GM21528 (cell line): ENCODE data around the gene ZBTB16.

Experiments used
- ATAC-seq: cut with Tn5 transposase; IDR thresholded peaks from one replicate; pipeline ENCODE4 v1.9.1; 2021; ENCODE audit warnings: mild to moderate bottlenecking, moderate library complexity; ENCODE audit not compliant: unreplicated experiment, low FRiP score

ZBTB16 gene

DNA sequence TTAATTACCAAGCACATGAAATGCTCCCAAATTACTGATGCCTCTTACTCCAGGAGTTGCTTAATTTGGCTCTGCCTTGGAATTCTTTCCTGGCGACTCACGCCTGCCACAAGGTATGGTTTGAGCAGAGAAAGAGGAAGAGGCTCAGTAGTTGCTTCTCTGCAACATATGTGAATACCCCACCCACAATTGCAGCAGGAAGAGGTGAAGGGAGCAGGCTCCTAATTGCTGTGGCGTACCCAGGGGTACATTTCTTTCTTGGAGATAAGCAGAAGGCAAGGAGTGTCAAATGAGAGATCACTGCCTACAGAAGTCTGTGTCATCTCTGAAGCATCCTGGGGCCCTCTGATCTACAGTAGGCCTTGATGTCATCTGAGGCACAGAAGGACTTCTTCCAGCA lies 226.1 kb downstream of the ZBTB16 start:
- ATAC-seq: no peak

DNA sequence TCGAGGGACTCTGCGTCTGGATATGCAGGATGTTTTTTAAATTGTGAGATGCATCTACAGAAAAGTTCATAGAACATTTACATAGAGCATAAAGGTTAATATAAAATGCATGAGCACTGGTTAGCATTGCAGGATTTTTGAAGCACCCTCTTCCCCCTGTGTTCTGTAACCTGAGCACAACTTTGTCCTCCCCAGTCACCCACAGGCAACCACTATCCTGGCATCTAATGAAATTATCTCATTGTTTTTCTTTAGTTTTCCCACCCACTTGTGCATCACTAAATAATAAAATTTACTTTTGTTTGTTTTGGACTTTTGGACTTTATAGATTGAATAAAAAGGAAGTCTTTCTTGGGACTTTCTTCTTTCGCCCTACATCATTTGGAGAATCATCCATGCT lies 226.7 kb downstream of the ZBTB16 start:
- ATAC-seq: no peak

DNA sequence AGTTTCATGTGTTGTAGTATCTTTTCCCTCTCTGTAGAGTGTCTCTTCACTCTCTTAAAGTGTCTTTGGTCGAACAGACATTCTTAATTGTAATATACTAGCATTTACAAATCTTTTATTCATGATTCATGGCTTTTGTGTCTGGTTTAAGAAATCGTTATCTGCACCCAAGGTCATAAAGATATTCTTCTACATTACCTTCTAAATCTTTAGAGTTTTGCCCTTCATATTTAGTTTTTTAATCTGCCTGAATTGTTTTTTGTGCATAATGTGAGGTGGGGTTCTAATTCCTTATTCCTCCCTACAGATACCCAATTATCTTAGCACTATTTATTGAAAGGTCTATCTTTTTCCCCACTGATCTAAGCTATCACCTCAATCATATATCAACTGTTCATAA lies 227.6 kb downstream of the ZBTB16 start:
- no peak for ATAC-seq

DNA sequence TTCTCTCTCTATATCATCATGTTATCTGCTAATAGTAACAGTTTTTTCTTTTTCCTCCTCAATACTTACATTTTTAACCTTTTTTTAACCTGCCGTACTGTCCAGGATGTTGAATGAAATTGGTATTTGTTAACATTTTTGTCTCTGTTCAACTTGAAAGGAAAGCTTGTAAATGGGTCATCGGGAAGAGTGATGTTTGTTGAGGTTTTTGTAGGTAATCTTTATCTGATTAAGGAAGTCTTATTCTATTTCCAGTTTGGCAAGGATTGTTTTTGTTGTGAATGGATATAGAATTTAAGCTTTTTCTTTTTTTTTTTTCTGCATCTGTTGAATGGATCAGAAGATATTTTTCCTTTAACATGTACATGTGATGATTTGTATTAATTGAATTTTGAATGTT lies 228.6 kb downstream of the ZBTB16 start:
- ATAC-seq: no peak

DNA sequence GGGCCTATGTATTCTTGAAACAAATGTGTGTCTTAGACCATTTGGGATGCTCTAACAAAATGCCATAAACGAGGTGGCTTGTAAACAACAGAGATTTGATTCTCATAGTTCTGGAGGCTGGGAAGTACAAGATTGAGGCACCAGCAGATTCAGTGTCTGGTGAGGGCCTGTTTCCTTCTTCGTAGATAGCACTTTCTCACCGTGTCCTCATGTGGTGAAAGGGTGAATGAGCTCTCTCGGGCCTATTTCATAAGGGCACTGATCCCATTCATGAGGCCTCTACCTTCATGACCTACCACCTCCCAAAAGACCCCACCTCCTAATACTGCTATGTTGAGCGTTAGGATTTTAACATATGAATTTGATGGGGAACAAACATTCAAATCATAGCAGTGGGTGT lies 230.3 kb downstream of the ZBTB16 start:
- no peak for ATAC-seq

DNA sequence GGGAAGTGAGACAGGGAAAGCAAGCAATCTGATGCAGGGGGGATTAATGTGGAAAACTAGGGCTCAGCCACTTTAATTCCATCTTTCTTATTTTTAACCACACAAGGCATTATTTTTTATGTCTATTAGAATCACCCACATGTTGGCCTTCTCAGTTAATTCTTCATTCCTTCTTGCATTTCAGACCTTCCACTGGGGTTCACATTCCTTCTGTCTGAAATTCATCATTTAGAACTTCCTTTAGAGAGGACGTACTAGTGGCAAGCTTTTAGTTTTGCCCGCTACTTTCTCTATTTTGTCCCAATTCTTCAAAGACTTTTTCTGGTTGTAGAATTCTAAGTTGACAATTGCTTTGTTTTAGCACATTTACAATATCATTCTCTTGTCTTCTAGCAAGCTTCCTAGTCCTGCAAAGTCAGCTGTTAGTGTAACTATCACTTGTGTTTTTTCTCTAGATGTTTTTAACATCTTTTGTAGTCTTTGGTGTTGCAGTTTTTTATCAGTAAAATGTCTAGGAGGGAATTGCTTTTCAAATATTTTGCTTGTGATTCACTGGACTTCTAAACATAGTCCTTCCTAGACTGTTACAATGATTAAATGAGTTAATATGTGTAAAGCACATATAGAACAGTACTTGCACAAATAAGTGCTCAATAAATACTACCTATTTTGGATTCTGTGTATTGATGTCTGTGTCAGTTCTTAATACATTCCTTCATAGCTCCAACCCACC lies 231.2 kb downstream of the ZBTB16 start:
- ATAC-seq: no peak

DNA sequence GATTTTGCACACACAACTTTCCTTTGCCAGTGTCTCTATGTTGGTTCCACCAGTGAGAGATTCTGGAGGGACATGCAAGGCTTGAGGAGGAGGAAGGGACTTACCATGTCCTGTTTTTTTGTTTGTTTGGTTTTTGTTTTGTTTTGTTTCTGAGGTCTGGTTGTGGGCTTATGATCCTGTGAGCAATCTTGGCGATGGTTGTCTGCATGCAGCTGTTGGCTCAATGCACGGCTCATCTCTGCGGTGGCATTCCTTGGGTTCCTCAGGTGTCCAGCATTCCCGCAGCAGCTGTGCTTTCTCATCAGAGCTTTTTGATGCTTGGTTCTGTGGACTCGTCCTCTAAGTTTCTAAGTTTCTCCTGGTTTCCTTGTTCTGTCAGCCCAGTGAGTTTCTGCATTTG lies 231.9 kb downstream of the ZBTB16 start:
- ATAC-seq: no peak

DNA sequence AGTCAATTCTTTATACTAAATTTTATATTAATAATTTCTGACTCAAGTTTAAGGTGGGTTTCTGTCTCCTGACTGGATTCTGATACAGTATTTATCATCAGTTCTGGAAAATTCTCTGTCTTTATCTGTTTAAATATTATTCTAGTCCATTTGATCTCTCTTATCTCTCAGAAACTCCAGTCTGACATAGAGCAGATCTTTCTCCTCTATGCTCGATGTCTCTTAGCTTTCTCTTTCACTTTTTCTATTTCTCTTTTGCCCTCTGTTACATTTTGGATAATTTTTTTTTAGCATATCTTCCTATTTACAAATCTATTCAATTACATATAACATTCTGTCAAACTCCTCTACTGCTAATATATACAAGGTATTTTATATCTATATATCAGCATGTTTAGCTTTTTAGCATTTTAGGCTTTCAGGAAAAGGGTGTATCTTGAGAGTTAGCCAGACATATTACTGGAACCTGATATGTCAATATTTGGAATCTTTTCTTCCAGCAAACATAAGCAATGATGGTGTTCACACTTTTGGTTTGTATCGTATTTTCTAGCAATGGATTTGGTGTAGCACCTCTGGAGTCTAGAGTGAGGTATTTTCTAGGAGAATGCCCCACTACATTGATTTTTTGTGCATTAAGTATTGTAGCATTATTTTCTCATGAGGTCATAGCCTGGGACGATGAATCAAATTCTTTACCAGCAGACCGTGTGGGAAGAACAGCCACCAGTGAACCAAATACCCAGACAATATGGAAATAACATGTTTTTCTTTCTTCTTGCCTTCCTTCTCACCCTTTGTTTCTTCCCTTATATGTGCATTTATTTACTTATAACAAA lies 232.6 kb downstream of the ZBTB16 start:
- ATAC-seq: no peak

DNA sequence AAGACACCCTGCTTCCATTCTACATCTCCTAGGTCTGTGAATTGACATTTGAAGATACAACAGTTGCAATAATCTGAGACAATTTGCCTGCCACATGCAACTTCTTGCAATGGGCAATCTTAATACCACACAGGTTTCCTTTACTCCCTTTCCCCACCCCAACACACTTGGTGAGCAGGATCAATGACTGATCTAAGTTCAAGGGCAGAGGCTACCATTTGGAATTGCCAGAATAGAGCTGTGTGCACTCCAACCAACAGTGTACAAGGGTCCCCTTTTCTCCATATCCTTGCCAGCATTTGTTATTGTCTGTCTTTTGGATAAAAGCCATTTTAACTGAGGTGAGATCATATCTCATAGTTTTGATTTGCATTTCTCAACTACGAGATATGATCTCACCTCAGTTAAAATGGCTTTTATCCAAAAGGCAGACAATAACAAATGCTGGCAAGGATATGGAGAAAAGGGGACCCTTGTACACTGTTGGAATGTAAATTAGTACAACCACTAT lies 233.7 kb downstream of the ZBTB16 start:
- no peak for ATAC-seq

DNA sequence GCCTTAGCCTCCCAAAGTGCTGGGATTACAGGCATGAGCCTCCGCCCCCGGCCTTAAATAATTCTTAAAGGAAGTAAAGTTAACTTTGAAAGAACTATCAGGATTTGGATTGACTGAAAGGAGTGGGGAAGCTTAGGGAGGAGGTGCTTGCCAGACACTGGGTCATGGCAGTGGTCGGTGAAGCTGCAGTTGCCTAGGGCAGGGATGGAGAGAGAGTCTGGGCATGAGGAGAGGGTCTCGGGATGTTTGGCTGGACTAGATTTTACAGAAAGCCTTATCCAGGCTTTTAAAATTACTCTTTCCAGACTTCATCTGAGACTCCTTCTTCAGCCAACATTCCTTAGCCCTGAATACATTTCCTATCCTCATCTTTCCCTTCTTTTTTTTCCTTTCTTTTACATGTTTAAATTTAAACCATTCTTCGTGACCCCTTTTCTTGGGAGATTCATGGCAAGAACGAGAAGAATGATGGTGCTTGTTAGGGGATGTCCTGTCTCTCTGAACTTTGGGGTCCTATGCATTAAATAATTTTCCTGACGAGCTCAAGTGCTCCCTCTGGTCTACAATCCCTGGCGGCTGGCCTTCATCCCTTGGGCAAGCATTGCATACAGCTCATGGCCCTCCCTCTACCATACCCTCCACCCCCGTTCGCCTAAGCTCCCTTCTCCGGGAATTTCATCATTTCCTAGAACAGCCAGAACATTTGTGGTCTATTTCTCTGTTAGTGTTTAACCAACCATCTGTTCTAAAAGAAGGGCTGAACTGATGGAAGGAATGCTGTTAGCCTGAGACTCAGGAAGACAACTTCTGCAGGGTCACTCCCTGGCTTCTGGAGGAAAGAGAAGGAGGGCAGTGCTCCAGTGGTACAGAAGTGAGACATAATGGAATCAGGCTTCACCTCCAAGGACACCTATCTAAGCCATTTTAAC lies 236.4 kb downstream of the ZBTB16 start, which contains the start of gene NNMT:
NNMT (plus strand) TSS at position 724 of the 929 bp plus-strand sequence; CDS start at position 882, 158 bp downstream.
- no peak for ATAC-seq

DNA sequence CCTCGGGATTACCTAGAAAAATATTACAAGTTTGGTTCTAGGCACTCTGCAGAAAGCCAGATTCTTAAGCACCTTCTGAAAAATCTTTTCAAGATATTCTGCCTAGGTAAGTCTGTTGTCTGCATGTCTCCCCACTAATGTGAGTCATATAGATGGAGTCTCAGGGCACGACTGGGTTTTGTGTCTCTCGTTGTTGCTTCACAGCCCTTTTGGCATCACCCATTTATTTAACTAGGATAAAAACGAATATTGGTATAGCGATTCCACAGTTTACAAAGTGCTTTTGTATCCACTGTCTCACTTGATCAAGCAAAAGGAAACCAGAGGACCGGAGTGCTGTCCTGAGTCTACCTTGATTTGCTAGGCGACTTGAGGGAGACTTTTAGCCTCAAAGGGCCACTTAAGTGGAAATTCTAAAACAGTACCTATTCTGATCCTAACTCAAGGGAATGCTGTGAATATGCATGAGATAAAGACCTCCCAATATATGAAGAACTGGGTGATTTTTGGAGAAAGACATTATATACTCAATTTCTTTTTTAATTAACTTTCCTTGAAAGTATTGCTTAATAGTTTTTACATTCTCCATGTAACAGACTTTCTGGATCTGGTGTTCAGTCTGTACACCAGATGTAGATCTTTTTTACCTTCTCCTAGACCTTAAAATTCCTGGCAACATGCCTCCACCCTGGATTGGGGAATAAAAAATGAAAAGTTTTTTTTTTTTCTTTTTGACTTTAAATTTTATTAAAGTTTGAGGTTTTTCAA lies 237.3 kb downstream of the ZBTB16 start:
- ATAC-seq: no peak

DNA sequence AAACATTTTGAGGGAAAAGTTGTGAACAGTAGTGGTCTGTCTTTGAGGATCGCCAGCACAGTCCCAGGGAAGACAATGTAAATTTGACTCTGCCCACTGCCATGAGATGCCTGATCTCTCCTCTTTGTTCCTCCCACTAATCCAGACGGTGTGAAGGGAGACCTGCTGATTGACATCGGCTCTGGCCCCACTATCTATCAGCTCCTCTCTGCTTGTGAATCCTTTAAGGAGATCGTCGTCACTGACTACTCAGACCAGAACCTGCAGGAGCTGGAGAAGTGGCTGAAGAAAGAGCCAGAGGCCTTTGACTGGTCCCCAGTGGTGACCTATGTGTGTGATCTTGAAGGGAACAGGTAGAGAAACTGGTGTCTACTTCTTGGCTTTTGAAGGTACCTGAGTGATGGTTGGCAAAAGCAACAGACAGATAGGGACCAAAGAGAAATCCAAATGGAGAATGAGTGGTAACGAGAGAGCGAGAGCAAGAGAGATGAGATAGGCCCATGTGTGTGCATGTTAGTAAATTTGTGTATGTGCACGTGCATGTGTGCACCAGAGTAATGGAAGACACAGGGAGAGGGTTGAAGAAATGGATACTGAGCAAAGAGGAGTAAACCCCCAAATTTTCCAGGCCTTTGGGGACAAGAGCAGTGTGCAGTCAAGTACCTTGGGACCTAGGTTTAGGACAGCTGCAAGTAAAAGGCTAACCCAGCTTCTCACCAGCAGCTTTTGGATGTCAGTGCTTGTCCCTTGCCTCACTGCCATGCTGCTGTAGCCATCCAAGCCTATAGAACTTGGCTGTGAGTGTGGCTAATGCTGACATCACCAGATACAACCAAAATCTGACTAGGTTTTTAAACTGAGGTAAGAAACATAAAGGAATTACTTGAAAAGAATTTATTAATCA lies 238.5 kb downstream of the ZBTB16 start:
- ATAC-seq: no peak

DNA sequence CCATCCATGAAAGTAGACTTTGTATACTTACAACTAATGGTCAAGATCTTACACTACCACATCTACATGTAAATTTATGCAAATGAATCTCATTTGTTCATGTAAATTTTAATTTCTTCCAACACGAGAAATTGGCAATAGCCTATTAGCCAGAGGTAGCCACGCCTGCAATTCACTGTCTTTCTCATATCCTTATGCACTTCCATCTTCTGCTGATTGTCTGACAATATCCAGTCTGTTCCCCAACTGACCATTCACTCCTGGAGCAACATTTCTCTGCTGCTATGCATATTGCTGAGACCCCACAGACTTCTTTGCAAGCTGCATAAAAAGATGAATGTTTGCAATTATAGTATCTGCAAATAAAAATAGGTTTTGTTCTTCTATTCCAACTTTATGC lies 239.2 kb downstream of the ZBTB16 start:
- ATAC-seq: no peak
